OCI-LY7 (cell line): ENCODE measurements around the gene SYNE3. TPM values are rescaled to one million over a fixed set of nuclear protein-coding genes. Genes with fewer than 3 reads are reported as not detected.
A peak's percentile ranks its signal among the peaks of the same experiment; 100 is the strongest.

Experiments
- Bru-seq: library from RNA; stranded (reverse); fragments of 400-500 nt; gene quantifications from one replicate; lab custom pipeline; 2021; lab: Mats Ljungman, UMichigan
- BruChase-seq, 2 experiments: library from RNA; stranded (reverse); fragments of 400-500 nt; gene quantifications; one replicate each; lab custom pipeline; 2021; lab: Mats Ljungman, UMichigan
- BruUV-seq: library from RNA; stranded (reverse); fragments of 400-500 nt; replicated peaks from 2 replicates; lab custom pipeline; 2021; lab: Mats Ljungman, UMichigan
- CTCF ChIA-PET: fragments of 300-600 bp; sonication (Branson Sonifier 250); formaldehyde crosslinking; loops from one replicate; lab custom pipeline; 2022; ENCODE audit warnings: antibody characterized with exemption; ENCODE audit not compliant: unreplicated experiment; lab: Charles Lee
- POLR2A ChIA-PET: fragments of 300-600 bp; sonication (Branson Sonifier 250); formaldehyde crosslinking; loops from one replicate; lab custom pipeline; 2022; ENCODE audit warnings: antibody characterized with exemption; lab: Charles Lee
- DNase-seq: peaks from one replicate; pipeline ENCODE4 v3.0.0-alpha.2; 2015; ENCODE audit warnings: low spot score
- H2AFZ ChIP-seq: fragments of 200-600 bp; sonication (generic), shearing (Covaris generic); 2 replicates; pipeline ENCODE4 v1.6.1; 2014; ENCODE audit warnings: mild to moderate bottlenecking, antibody characterized with exemption, low read length, moderate library complexity
- H3K27ac ChIP-seq: fragments of 200-600 bp; sonication (generic); 2 replicates; pipeline ENCODE4 v1.5.1; 2014; ENCODE audit warnings: mixed run types, low read depth, mild to moderate bottlenecking, moderate library complexity, low read length, inconsistent platforms; ENCODE audit not compliant: poor library complexity, severe bottlenecking
- H3K36me3 ChIP-seq: fragments of 200-600 bp; sonication (generic); 2 replicates; pipeline ENCODE4 v1.6.1; 2014; ENCODE audit warnings: mild to moderate bottlenecking, antibody characterized with exemption, low read length, moderate library complexity, mixed read lengths; ENCODE audit not compliant: insufficient read depth
- H3K4me1 ChIP-seq: fragments of 200-600 bp; sonication (generic); 2 replicates; pipeline ENCODE4 v1.5.1; 2014; ENCODE audit warnings: mild to moderate bottlenecking, low read length; ENCODE audit not compliant: insufficient read depth, poor library complexity, severe bottlenecking
- H3K4me2 ChIP-seq: fragments of 200-600 bp; sonication (generic); 2 replicates; pipeline ENCODE4 v1.6.1; 2014; ENCODE audit warnings: mild to moderate bottlenecking, low read length
- H3K4me3 ChIP-seq: fragments of 200-600 bp; sonication (generic); 2 replicates; pipeline ENCODE4 v1.5.1; 2014; ENCODE audit warnings: mild to moderate bottlenecking, low read depth, low read length; ENCODE audit not compliant: poor library complexity, severe bottlenecking
- H3K79me2 ChIP-seq: fragments of 200-600 bp; sonication (generic); 2 replicates; pipeline ENCODE4 v1.6.1; 2016; ENCODE audit warnings: low read depth, mild to moderate bottlenecking, low read length, moderate library complexity, mixed read lengths; ENCODE audit not compliant: insufficient read depth
- H3K9me2 ChIP-seq: fragments of 200-600 bp; sonication (generic); 2 replicates; pipeline ENCODE4 v1.6.1; 2016; ENCODE audit warnings: mild to moderate bottlenecking, low read length, mixed read lengths; ENCODE audit not compliant: insufficient read depth
- H3K9me3 ChIP-seq: fragments of 200-600 bp; sonication (generic); 2 replicates; pipeline ENCODE4 v1.6.1; 2014; ENCODE audit warnings: mild to moderate bottlenecking, mixed run types, low read length, mixed read lengths
- H4K20me1 ChIP-seq: fragments of 200-600 bp; sonication (generic); 2 replicates; pipeline ENCODE4 v1.6.1; 2014; ENCODE audit warnings: mild to moderate bottlenecking, antibody characterized with exemption, low read length, moderate library complexity, mixed read lengths; ENCODE audit not compliant: insufficient read depth
- EZH2phosphoT487 ChIP-seq: fragments of 200-600 bp; sonication (generic); IDR thresholded peaks from 2 replicates; pipeline ENCODE4 v1.6.1; 2018; ENCODE audit warnings: low read depth, borderline replicate concordance, mild to moderate bottlenecking, mixed run types, antibody characterized with exemption, low read length, moderate library complexity, mixed read lengths
- intact Hi-C: fragments of 100-400 bp; cut with micrococcal nuclease; formaldehyde crosslinking; loops from one replicate; pipeline ENCODE4 v1.10.0; 2022; ENCODE audit not compliant: unreplicated experiment
- long read RNA-seq: library from polyadenylated mRNA; stranded (forward); transcript quantifications from one replicate; pipeline ENCODE4 v2.0.0, GENCODE V29; 2022
- total RNA-seq, 2 experiments: library from RNA; depleted of rRNA in 1 of 2; stranded (reverse); fragments of >200 nt in 1 of 2; shearing (Covaris generic) in 1 of 2; gene quantifications; 2 replicates each; pipeline ENCODE4 v1.2.3, GENCODE V29; 2014 to 2022
- TF ChIP-seq, protein P1 (sequence below): fragments of 200-600 bp; sonication (generic); conservative IDR thresholded peaks from 2 replicates; pipeline ENCODE4 v1.5.1; 2014; ENCODE audit warnings: mild to moderate bottlenecking, antibody characterized with exemption, low read length, moderate library complexity, mixed read lengths

Gene SYNE3, protein sequence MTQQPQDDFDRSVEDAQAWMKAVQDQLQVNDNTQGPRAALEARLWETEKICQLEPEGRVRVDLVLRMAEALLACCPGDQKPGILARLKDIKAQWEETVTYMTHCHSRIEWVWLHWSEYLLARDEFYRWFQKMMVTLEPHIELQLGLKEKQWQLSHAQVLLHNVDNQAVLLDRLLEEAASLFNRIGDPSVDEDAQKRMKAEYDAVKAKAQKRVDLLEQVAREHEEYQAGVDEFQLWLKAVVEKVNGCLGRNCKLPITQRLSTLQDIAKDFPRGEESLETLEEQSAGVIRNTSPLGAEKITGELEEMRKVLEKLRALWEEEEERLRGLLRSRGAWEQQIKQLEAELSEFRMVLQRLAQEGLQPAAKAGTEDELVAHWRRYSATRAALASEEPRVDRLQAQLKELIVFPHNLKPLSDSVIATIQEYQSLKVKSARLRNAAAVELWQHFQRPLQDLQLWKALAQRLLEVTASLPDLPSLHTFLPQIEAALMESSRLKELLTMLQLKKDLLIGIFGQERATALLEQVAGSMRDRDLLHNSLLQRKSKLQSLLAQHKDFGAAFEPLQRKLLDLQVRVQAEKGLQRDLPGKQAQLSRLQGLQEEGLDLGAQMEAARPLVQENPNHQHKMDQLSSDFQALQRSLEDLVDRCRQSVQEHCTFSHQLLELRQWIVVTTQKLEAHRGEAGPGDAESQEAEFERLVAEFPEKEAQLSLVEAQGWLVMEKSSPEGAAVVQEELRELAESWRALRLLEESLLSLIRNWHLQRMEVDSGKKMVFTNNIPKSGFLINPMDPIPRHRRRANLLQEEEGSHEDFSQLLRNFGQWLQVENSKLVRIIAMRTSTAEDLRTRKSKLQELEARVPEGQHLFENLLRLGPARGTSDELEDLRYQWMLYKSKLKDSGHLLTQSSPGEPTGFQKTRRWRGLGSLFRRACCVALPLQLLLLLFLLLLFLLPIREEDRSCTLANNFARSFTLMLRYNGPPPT
- total RNA-seq (2014; rRNA removed; shearing (Covaris generic)) (0.26 and 0.60 TPM in 2 replicates), total RNA-seq (2022) (4.1 and 4.5 TPM in 2 replicates), Bru-seq, nascent RNA (percentile 39 among the genes with signal in this experiment), BruChase-seq, experiment 1, labeled RNA remaining after a 6-hour chase (percentile 35 among the genes with signal in this experiment), BruChase-seq, experiment 2, labeled RNA remaining after a 2-hour chase (percentile 42 among the genes with signal in this experiment)
- long read RNA-seq, partial matches to known transcripts = 3 of 8 reads
- long read RNA-seq, other reads (novel, unspliced or antisense) = 5 of 8 reads

DNA sequence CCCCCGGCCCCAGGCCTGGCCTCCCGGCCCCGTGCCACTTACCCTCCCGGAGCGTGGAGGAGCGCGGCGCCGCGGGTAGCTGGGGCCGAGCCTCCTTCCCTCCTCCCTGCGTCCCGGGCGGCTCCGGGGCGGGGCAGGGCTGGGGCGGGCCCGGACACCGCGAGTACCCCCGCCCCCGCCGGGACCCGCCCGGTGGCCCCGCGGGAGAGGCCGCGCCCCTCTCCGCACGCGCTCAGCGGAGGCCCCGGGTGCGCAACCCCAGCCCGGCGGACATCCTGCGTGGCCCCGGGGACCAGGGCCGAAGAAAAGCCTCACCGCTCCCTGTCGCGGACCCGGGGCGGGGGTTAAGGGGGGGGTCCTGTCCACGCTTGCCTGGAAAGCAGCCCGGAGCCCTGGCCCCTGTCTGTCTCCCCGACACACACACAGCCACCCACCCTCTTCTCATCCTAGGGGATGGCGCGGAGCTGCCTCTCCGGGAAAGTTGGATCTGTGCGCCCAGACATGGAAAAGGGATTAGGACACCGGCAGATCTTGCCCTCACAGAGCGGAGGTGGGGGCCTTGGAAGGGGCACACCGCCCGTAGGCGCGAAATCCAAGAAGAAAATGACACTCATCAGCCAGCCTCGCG is at the start of gene SYNE3:
Gene SYNE3 (minus strand): TSS at position 97 of the 628 bp plus-strand sequence. CDS start 40,829 bp downstream, outside the sequence.
- Histone ChIP-seq H3K4me1 (peaks cover 57% of the 10 kb centered on the region), H3K4me3 (peak within 1 kb of the TSS; percentile 64), H2AFZ (peak within 1 kb of the TSS; percentile 67; the same call in 1 of the 2 replicates), H3K4me2 (peak within 1 kb of the TSS; percentile 62), H3K79me2 (no peaks in the 10 kb centered on the region), H4K20me1 (no peaks in the 10 kb centered on the region), H3K9me2 (no peaks in the 10 kb centered on the region), H3K27ac (no peak within 1 kb of the TSS), H3K36me3 (no peaks in the 10 kb centered on the region), H3K9me3 (no peaks in the 10 kb centered on the region)
- BruUV-seq = no TSS peak
- TF ChIP-seq EZH2phosphoT487 = no peak
- TF ChIP-seq, protein P1, sequence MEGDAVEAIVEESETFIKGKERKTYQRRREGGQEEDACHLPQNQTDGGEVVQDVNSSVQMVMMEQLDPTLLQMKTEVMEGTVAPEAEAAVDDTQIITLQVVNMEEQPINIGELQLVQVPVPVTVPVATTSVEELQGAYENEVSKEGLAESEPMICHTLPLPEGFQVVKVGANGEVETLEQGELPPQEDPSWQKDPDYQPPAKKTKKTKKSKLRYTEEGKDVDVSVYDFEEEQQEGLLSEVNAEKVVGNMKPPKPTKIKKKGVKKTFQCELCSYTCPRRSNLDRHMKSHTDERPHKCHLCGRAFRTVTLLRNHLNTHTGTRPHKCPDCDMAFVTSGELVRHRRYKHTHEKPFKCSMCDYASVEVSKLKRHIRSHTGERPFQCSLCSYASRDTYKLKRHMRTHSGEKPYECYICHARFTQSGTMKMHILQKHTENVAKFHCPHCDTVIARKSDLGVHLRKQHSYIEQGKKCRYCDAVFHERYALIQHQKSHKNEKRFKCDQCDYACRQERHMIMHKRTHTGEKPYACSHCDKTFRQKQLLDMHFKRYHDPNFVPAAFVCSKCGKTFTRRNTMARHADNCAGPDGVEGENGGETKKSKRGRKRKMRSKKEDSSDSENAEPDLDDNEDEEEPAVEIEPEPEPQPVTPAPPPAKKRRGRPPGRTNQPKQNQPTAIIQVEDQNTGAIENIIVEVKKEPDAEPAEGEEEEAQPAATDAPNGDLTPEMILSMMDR = no peak
- ChIA-PET CTCF (interaction anchor here (0.5 to 1.3 kb wide), 2 partner anchors 74 to 290 kb away, joined by 3 to 4 read pairs; no protein-coding TSS in a partner anchor), POLR2A (interaction anchor here (0.5 to 4.3 kb wide), 7 partner anchors 12 to 78 kb away, joined by 3 to 30 read pairs (median 4); no protein-coding TSS in a partner anchor)
- intact Hi-C loops = loop anchor here (1.0 to 2.0 kb wide), 2 partner anchors 18 to 54 kb away; no protein-coding TSS in a partner anchor
- DNase-seq = no peak

DNA sequence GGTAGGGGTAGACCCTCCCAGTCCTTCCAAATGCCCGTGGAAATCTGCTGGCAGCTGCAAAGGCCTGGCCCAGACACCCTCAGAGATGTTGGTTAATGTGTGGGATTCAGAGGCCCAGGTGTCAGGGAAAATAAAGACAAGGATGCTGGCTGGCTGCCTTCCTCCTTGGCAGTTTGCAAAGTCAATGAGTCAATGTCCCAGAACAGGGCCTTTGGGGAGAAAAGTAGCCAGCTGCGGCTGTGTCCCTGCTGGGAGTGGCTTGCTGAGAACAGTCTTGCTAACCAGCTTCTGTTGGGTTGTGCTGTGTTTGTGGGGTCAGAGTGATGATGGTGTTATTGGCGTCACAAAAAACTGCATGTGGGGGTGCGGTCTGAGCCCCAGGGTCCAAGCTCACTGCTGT is 47.6 kb upstream of the SYNE3 start:
- no peaks in the 10 kb centered on the region for H3K9me3 ChIP-seq
- no TSS peak for BruUV-seq
- no peak overlapping the region for H2AFZ ChIP-seq
- no peaks in the 10 kb centered on the region for H3K4me1 ChIP-seq
- no peaks in the 10 kb centered on the region for H4K20me1 ChIP-seq
- no peak overlapping the region for H3K27ac ChIP-seq
- TF ChIP-seq EZH2phosphoT487 = no peak
- TF ChIP-seq, protein P1 = no peak
- no peaks in the 10 kb centered on the region for H3K36me3 ChIP-seq
- H3K79me2 ChIP-seq = no peaks in the 10 kb centered on the region
- H3K9me2 ChIP-seq = no peaks in the 10 kb centered on the region
- no peak for DNase-seq
- CTCF ChIA-PET = interaction anchor here (1.0 kb wide), 1 partner anchor 210 kb away, joined by 3 read pairs; no protein-coding TSS in a partner anchor
- intact Hi-C loops = loop anchor here (10.0 kb wide), 2 partner anchors 531 to 711 kb away; no protein-coding TSS in a partner anchor
- POLR2A ChIA-PET = interaction anchor here (1.0 to 1.2 kb wide), 2 partner anchors 121 to 309 kb away, joined by 3 read pairs; no protein-coding TSS in a partner anchor
- H3K4me2 ChIP-seq = no peak overlapping the region
- no peak overlapping the region for H3K4me3 ChIP-seq
